H1 (cell line): Measurements from ENCODE around the gene KISS1R. TPM values are rescaled to one million over a fixed set of nuclear protein-coding genes. Genes with fewer than 3 reads are reported as not detected.
A peak's percentile ranks its signal among the peaks of the same experiment; 100 is the strongest.

Experiments
- CTCF ChIA-PET: fragments of 300-600 bp; sonication (Branson Sonifier 250); formaldehyde crosslinking; loops from one replicate; lab custom pipeline; 2021; ENCODE audit not compliant: partially characterized antibody; lab: Charles Lee
- POLR2A ChIA-PET: fragments of 300-600 bp; sonication (Branson Sonifier 250); formaldehyde crosslinking; loops from one replicate; lab custom pipeline; 2021; ENCODE audit warnings: inconsistent platforms; ENCODE audit not compliant: partially characterized antibody; lab: Charles Lee
- DNase-seq, 2 experiments: peaks; one replicate each; pipeline versions ENCODE4 v3.0.0 to v3.0.0-alpha.2; 2010 to 2022; ENCODE audit warnings: low spot score in 2 of 2, low read depth in 1 of 2, mixed read lengths in 1 of 2
- FAIRE-seq: peaks from 2 replicates; lab custom pipeline; 2011; peaks lifted over from hg19 to GRCh38; lab: Jason Lieb, UNC
- H2AFZ ChIP-seq: 2 replicates; pipeline ENCODE4 v1.8.1; 2012; ENCODE audit warnings: low read length, inconsistent platforms
- H2AK5ac ChIP-seq: 2 replicates; pipeline ENCODE4 v1.6.1; 2013; ENCODE audit warnings: low read depth, low read length
- H2BK120ac ChIP-seq: replicated peaks from 2 replicates; pipeline ENCODE3; 2013; ENCODE audit warnings: low read depth, low read length, inconsistent platforms
- H2BK12ac ChIP-seq: 2 replicates; pipeline ENCODE4 v1.6.1; 2013; ENCODE audit warnings: low read depth, low read length
- H2BK15ac ChIP-seq: 2 replicates; pipeline ENCODE4 v1.6.1; 2013; ENCODE audit warnings: low read length
- H2BK20ac ChIP-seq: 2 replicates; pipeline ENCODE4 v1.6.1; 2013; ENCODE audit warnings: low read length
- H2BK5ac ChIP-seq: 2 replicates; pipeline ENCODE4 v1.6.1; 2013; ENCODE audit warnings: low read depth, low read length
- H3K14ac ChIP-seq: 2 replicates; pipeline ENCODE4 v1.6.1; 2013; ENCODE audit warnings: inconsistent platforms; ENCODE audit not compliant: insufficient read length
- H3K18ac ChIP-seq: 2 replicates; pipeline ENCODE4 v1.6.1; 2013; ENCODE audit warnings: low read length; ENCODE audit errors: extremely low read depth
- H3K23ac ChIP-seq: 2 replicates; pipeline ENCODE4 v1.6.1; 2013; ENCODE audit warnings: inconsistent platforms; ENCODE audit not compliant: insufficient read length
- H3K23me2 ChIP-seq: 2 replicates; pipeline ENCODE4 v1.6.1; 2013; ENCODE audit warnings: low read depth, low read length
- H3K27ac ChIP-seq: 2 replicates; pipeline ENCODE4 v1.6.1; 2011; ENCODE audit warnings: low read depth, low read length, inconsistent platforms
- H3K27me3 ChIP-seq, 4 experiments: replicated peaks in 1 of 4; 1 replicate in 1 of 4; 2 replicates in 3 of 4; pipeline versions ENCODE4 v1.6.1 to v1.8.1; 2011 to 2013; ENCODE audit warnings: low read length in 3 of 4, mild to moderate bottlenecking in 3 of 4, inconsistent platforms in 2 of 4, mixed read lengths in 2 of 4, moderate library complexity in 1 of 4; ENCODE audit not compliant: control insufficient read depth in 3 of 4, insufficient read depth in 3 of 4; ENCODE audit errors: extremely low read depth in 1 of 4
- H3K36me3 ChIP-seq, 4 experiments: 2 replicates each; pipeline versions ENCODE4 v1.6.1 to v1.8.1; 2011 to 2013; ENCODE audit warnings: mild to moderate bottlenecking in 4 of 4, low read length in 3 of 4, moderate library complexity in 2 of 4, control low read depth in 1 of 4, inconsistent platforms in 1 of 4; ENCODE audit not compliant: insufficient read depth in 4 of 4, control insufficient read depth in 2 of 4
- H3K4ac ChIP-seq: replicated peaks from 2 replicates; pipeline ENCODE3; 2013; ENCODE audit warnings: low read length, low read depth, mixed read lengths, inconsistent platforms; ENCODE audit not compliant: insufficient read length
- H3K4me1 ChIP-seq, 4 experiments: replicated peaks in 1 of 4; 1 replicate in 1 of 4; 2 replicates in 3 of 4; pipeline versions ENCODE4 v1.6.1 to v1.8.1; 2011 to 2013; ENCODE audit warnings: low read length in 3 of 4, inconsistent platforms in 2 of 4, mixed read lengths in 1 of 4; ENCODE audit not compliant: insufficient read depth in 4 of 4, control insufficient read depth in 3 of 4
- H3K4me2 ChIP-seq, 2 experiments: 2 replicates each; pipeline versions ENCODE4 v1.6.1 to v1.8.1; 2011 to 2013; ENCODE audit warnings: low read depth in 2 of 2, low read length in 2 of 2, control low read depth in 1 of 2, inconsistent platforms in 1 of 2, mild to moderate bottlenecking in 1 of 2; ENCODE audit not compliant: insufficient read depth in 1 of 2
- H3K4me3 ChIP-seq, 4 experiments: fragments of 200-600, 300-600 bp in 1 of 4; sonication (generic), shearing (Covaris generic), sonication (Bioruptor Twin) in 1 of 4; 2 replicates each; pipeline versions ENCODE4 v1.5.1 to v1.8.1; 2011 to 2016; ENCODE audit warnings: low read length in 4 of 4, low read depth in 3 of 4, control low read depth in 2 of 4, inconsistent platforms in 2 of 4, mild to moderate bottlenecking in 2 of 4, mixed read lengths in 1 of 4, moderate library complexity in 1 of 4; ENCODE audit not compliant: insufficient read depth in 2 of 4; ENCODE audit errors: extremely low read depth in 1 of 4
- H3K56ac ChIP-seq: replicated peaks from 2 replicates; pipeline ENCODE3; 2013; ENCODE audit warnings: low read depth, mild to moderate bottlenecking, mixed read lengths, low read length, inconsistent platforms; ENCODE audit not compliant: insufficient read length
- H3K79me1 ChIP-seq: 2 replicates; pipeline ENCODE4 v1.6.1; 2013; ENCODE audit warnings: low read depth, low read length, control low read depth
- H3K79me2 ChIP-seq, 2 experiments: 2 replicates each; pipeline versions ENCODE4 v1.6.1 to v1.8.1; 2012 to 2013; ENCODE audit warnings: low read length in 2 of 2, mild to moderate bottlenecking in 2 of 2, inconsistent platforms in 1 of 2; ENCODE audit not compliant: insufficient read depth in 2 of 2, control insufficient read depth in 1 of 2
- H3K9ac ChIP-seq, 4 experiments: replicated peaks in 1 of 4; 1 replicate in 1 of 4; 2 replicates in 3 of 4; pipeline versions ENCODE4 v1.6.1 to v1.8.1; 2011 to 2013; ENCODE audit warnings: low read depth in 3 of 4, low read length in 3 of 4, control low read depth in 2 of 4, mild to moderate bottlenecking in 2 of 4, moderate library complexity in 2 of 4, inconsistent platforms in 1 of 4; ENCODE audit errors: extremely low read depth in 1 of 4
- H3K9me3 ChIP-seq, 2 experiments: 2 replicates each; pipeline versions ENCODE4 v1.6.1 to v1.8.1; 2012 to 2013; ENCODE audit warnings: mild to moderate bottlenecking in 2 of 2, moderate library complexity in 2 of 2, control low read depth in 1 of 2, inconsistent platforms in 1 of 2, low read depth in 1 of 2, low read length in 1 of 2, mixed read lengths in 1 of 2; ENCODE audit not compliant: insufficient read depth in 2 of 2
- H4K20me1 ChIP-seq, 2 experiments: replicated peaks in 1 of 2; 2 replicates each; pipeline versions ENCODE3 to v1.8.1; 2011 to 2013; ENCODE audit warnings: inconsistent platforms in 2 of 2, low read length in 2 of 2, mild to moderate bottlenecking in 1 of 2; ENCODE audit not compliant: insufficient read depth in 2 of 2, control insufficient read depth in 1 of 2
- H4K5ac ChIP-seq: 2 replicates; pipeline ENCODE4 v1.6.1; 2013; ENCODE audit warnings: low read length, low read depth, mixed read lengths, inconsistent platforms; ENCODE audit not compliant: insufficient read length
- H4K8ac ChIP-seq: 2 replicates; pipeline ENCODE4 v1.8.0; 2013; ENCODE audit warnings: mild to moderate bottlenecking, moderate library complexity, low read length, inconsistent platforms; ENCODE audit not compliant: insufficient read depth; ENCODE audit errors: extremely low read depth
- H4K91ac ChIP-seq: replicated peaks from 2 replicates; pipeline ENCODE3; 2013; ENCODE audit warnings: low read length, mixed read lengths, inconsistent platforms; ENCODE audit not compliant: insufficient read length
- CHD2 ChIP-seq: IDR thresholded peaks from 2 replicates; pipeline ENCODE4 v1.6.1; 2012; ENCODE audit warnings: low read length, improper control_type of control experiment
- CREB1 ChIP-seq: IDR thresholded peaks from 2 replicates; pipeline ENCODE4 v1.6.1; 2012; ENCODE audit warnings: inconsistent platforms
- EGR1 ChIP-seq: IDR thresholded peaks from 2 replicates; pipeline ENCODE4 v1.6.1; 2011; ENCODE audit warnings: low read depth, low read length, borderline replicate concordance
- HDAC2 ChIP-seq, 2 experiments: fragments of 300-600 bp in 1 of 2; sonication (generic) in 1 of 2; IDR thresholded peaks; 2 replicates each; pipeline ENCODE4 v1.6.1; 2011 to 2012; ENCODE audit warnings: low read depth in 2 of 2, low read length in 2 of 2, mild to moderate bottlenecking in 2 of 2, moderate library complexity in 2 of 2, borderline replicate concordance in 1 of 2, inconsistent platforms in 1 of 2
- JUN ChIP-seq: IDR thresholded peaks from 2 replicates; pipeline ENCODE4 v1.6.1; 2011; ENCODE audit warnings: low read depth, mild to moderate bottlenecking, improper control_type of control experiment, low read length
- JUND ChIP-seq: IDR thresholded peaks from 2 replicates; pipeline ENCODE4 v1.6.1; 2011; ENCODE audit warnings: mild to moderate bottlenecking, improper control_type of control experiment, low read length
- KDM4A ChIP-seq: IDR thresholded peaks from one replicate; pipeline ENCODE4 v1.7.1; 2012; ENCODE audit warnings: low read depth, mild to moderate bottlenecking, moderate library complexity, low read length, inconsistent platforms; ENCODE audit not compliant: severe bottlenecking
- KDM5A ChIP-seq: fragments of 200-600 bp; IDR thresholded peaks from 2 replicates; pipeline ENCODE4 v1.7.1; 2012; ENCODE audit warnings: mild to moderate bottlenecking, low read length, inconsistent platforms, mixed read lengths
- PHF8 ChIP-seq: fragments of 200-600 bp; sonication (generic); conservative IDR thresholded peaks from 2 replicates; pipeline ENCODE4 v1.7.1; 2012; ENCODE audit warnings: low read depth, mild to moderate bottlenecking, inconsistent platforms, low read length, moderate library complexity
- SIRT6 ChIP-seq: IDR thresholded peaks from one replicate; pipeline ENCODE4 v1.7.1; 2012; ENCODE audit warnings: low read length, inconsistent platforms
- SIX5 ChIP-seq: IDR thresholded peaks from 2 replicates; pipeline ENCODE4 v1.6.1; 2011; ENCODE audit warnings: mild to moderate bottlenecking, low read depth, low read length
- WGBS, 2 experiments: shearing (Covaris generic) in 1 of 2; methylation state at CpG; one replicate each; pipeline versions ENCODE4 v1.1.6 to v1.1.7; 2013 to 2015; ENCODE audit warnings: low lambda C conversion rate in 2 of 2, mixed read lengths in 2 of 2, inconsistent platforms in 1 of 2, low coverage in 1 of 2, missing lambda C conversion rate in 1 of 2; ENCODE audit not compliant: insufficient replicate concordance in 2 of 2, insufficient coverage in 1 of 2, insufficient read length in 1 of 2; ENCODE audit errors: extremely low coverage in 1 of 2, missing lambda C conversion rate in 1 of 2; 5-methylcytosine and 5-hydroxymethylcytosine counted together
- polyA plus RNA-seq, 7 experiments: library from polyadenylated mRNA; depleted of rRNA in 3 of 7; stranded (reverse) in 5 of 7; unstranded in 2 of 7; fragments of >200 nt in 5 of 7; fragments of 200-250 nt in 2 of 7; gene quantifications; 1 replicate in 5 of 7; 2 replicates in 1 of 7; 4 replicates in 1 of 7; pipeline versions ENCODE4 v1.2.1 to v1.2.3, GENCODE V29; 2011 to 2013; ENCODE audit warnings: missing spikeins in 2 of 7, mixed read lengths in 2 of 7
- total RNA-seq: library from RNA; stranded (reverse); fragmentation: NEBNext Ultra II Directional; extraction: Animal tissue kit (Norgen Biotek cat#: 25700); gene quantifications from 2 replicates; pipeline ENCODE4 v1.2.1, GENCODE V29; 2021
- TF ChIP-seq, protein P1 (sequence below): IDR thresholded peaks from 2 replicates; pipeline ENCODE4 v1.6.1; 2012; ENCODE audit warnings: inconsistent platforms

KISS1R gene
- total and polyA plus RNA-seq, 2 of the 8 experiments (the other 6 are each of a cell fraction or from before 2014, with no cell fraction given), result 2.3 to 2.7 TPM

DNA sequence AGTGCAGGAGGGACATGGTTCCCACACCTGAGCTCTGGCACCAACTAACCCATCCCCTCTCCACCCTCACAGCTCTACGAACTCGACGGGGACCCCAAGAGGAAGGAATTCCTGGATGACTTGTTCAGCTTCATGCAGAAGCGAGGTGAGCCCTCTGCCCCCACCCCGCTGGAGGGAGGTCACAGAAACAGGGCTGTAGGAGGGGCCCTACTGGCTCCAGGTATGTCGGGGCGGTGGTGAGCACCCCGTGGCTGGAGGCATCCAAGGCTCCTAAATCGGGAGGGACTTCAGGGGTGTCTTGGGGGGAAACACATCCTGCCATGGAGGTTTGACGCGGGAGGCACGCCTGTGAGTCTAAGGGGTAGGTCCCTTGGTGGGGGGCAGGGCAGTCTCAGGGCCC is 42.9 kb downstream of the KISS1R start:
- Histone ChIP-seq H3K56ac (no peak overlapping the region), H2AFZ (no peak overlapping the region), H3K9ac (no peak overlapping the region), H3K79me2 (peaks cover 0 to 14% of the 10 kb centered on the region in 2 experiments; a peak in 1 of 4 replicates), H3K79me1 (peaks cover 4% of the 10 kb centered on the region; the same call in 1 of the 2 replicates), H2BK15ac (no peak overlapping the region), H3K23ac (no peak overlapping the region), H2BK20ac (no peak overlapping the region), H4K8ac (peak overlapping the region; percentile 66; the same call in 1 of the 2 replicates), H2AK5ac (no peak overlapping the region), H2BK12ac (no peak overlapping the region), H3K14ac (no peak overlapping the region), H2BK120ac (no peak overlapping the region), H4K5ac (no peak overlapping the region), H3K4me1 (peaks cover 5 to 27% (median 17%) of the 10 kb centered on the region in 4 experiments), H4K20me1 (peaks cover 0 to 3% of the 10 kb centered on the region in 2 experiments), H3K18ac (no peak overlapping the region), H3K27ac (peak overlapping the region; percentile 36; the same call in 1 of the 2 replicates), H3K4me3 (no peak overlapping the region), H4K91ac (no peak overlapping the region), H3K4me2 (no peak overlapping the region), H3K9me3 (peaks cover 0 to 3% of the 10 kb centered on the region in 2 experiments; a peak in 1 of 4 replicates), H3K27me3 (no peaks in the 10 kb centered on the region), H3K23me2 (no peaks in the 10 kb centered on the region), H2BK5ac (no peak overlapping the region), H3K4ac (no peak overlapping the region), H3K36me3 (peaks cover 0 to 13% (median 6%) of the 10 kb centered on the region in 4 experiments; a peak in 6 of 8 replicates)
- POLR2A ChIA-PET, result interaction anchor here (0.8 to 1.0 kb wide), 5 partner anchors 21 to 71 kb away, joined by 3 to 4 read pairs (median 3); no protein-coding TSS in a partner anchor
- DNase-seq, result peak in 1 of 2 experiments; percentile 73
- CTCF ChIA-PET, result interaction anchor here (0.6 to 2.7 kb wide), 13 partner anchors 9 to 1518 kb away, joined by 3 to 18 read pairs (median 5); partner anchors contain the start of gene WDR18
- 73% methylated on average over 12 of the region's 12 CpGs; no CpG with 5 or more reads in 1 of the 2 experiments for WGBS, 2 experiments
- FAIRE-seq, result no peak
- no peak for TF ChIP-seq EGR1
- no peak for TF ChIP-seq CHD2
- TF ChIP-seq SIRT6, result no peak
- TF ChIP-seq, protein P1, sequence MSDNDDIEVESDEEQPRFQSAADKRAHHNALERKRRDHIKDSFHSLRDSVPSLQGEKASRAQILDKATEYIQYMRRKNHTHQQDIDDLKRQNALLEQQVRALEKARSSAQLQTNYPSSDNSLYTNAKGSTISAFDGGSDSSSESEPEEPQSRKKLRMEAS, result no peak
- no peak for TF ChIP-seq KDM5A
- TF ChIP-seq CREB1, result 0 out of 2 replicates have a peak, but pooled peaks have one; percentile 44
- TF ChIP-seq HDAC2 (IDR thresholded peaks at IDR 0.05; ENCODE audit: borderline replicate concordance in 1 of 2, low read depth in 2 of 2, low read length in 2 of 2), result peak in 1 of 2 experiments; percentile 79; a peak in 1 of 4 replicates
- TF ChIP-seq KDM4A, result no peak
- no peak for TF ChIP-seq JUN
- TF ChIP-seq SIX5, result no peak
- no peak for TF ChIP-seq PHF8
- no peak for TF ChIP-seq JUND
